ENCODE results near the gene FOXO3.
A peak's percentile ranks its signal among the peaks of the same experiment; 100 is the strongest.

FOXO3 gene

GRCh38 chr6:108598305-108598863 lies 37.7 kb downstream of the FOXO3 start:
- peak; percentile 91 for DNase-seq

GRCh38 chr6:108604156-108604555 lies 43.4 kb downstream of the FOXO3 start:
- DNase-seq = no peak

- DNase-seq = no peak
Measured at GRCh38 chr6:108606250-108606690, 45.6 kb downstream of the FOXO3 start.

GRCh38 chr6:108608453-108609275 lies 47.9 kb downstream of the FOXO3 start:
- DNase-seq = no peak

- DNase-seq = no peak
Measured at GRCh38 chr6:108609276-108609769, 48.6 kb downstream of the FOXO3 start.

GRCh38 chr6:108610270-108610839 lies 49.6 kb downstream of the FOXO3 start:
- DNase-seq = no peak

- no peak for DNase-seq
Measured at GRCh38 chr6:108610957-108611586, 50.4 kb downstream of the FOXO3 start.

- DNase-seq = no peak
Measured at GRCh38 chr6:108612852-108613251, 52.1 kb downstream of the FOXO3 start.

- peak; percentile 25 for DNase-seq
Measured at GRCh38 chr6:108616544-108616943, 55.8 kb downstream of the FOXO3 start.

GRCh38 chr6:108616973-108617372 lies 56.3 kb downstream of the FOXO3 start:
- DNase-seq = peak; percentile 41

- no peak for DNase-seq
Measured at GRCh38 chr6:108618623-108619152, 58.0 kb downstream of the FOXO3 start.

- DNase-seq = peak; percentile 62
Measured at GRCh38 chr6:108619431-108620197, 58.9 kb downstream of the FOXO3 start.

- peak; percentile 87 for DNase-seq
Measured at GRCh38 chr6:108621117-108621516, 60.4 kb downstream of the FOXO3 start.

- peak; percentile 96 for DNase-seq
Measured at GRCh38 chr6:108622641-108623298, 62.1 kb downstream of the FOXO3 start.

- DNase-seq = no peak
Measured at GRCh38 chr6:108623995-108624394, 63.3 kb downstream of the FOXO3 start.

GRCh38 chr6:108625581-108625980 lies 64.9 kb downstream of the FOXO3 start:
- DNase-seq = no peak

GRCh38 chr6:108626777-108627176 lies 66.1 kb downstream of the FOXO3 start:
- no peak for DNase-seq

GRCh38 chr6:108627692-108628550 lies 67.2 kb downstream of the FOXO3 start:
- DNase-seq = peak; percentile 63

GRCh38 chr6:108630050-108630714 lies 69.5 kb downstream of the FOXO3 start:
- DNase-seq = peak; percentile 20

GRCh38 chr6:108632441-108632840 lies 71.7 kb downstream of the FOXO3 start:
- DNase-seq = no peak
